ENCODE data around the gene DENND5A.
"Not testable (repeated sequence)": the region's sequence is repeated elsewhere in the genome, so short reads cannot be mapped to it uniquely, and the experiment has no call there.

The DENND5A gene

DNA sequence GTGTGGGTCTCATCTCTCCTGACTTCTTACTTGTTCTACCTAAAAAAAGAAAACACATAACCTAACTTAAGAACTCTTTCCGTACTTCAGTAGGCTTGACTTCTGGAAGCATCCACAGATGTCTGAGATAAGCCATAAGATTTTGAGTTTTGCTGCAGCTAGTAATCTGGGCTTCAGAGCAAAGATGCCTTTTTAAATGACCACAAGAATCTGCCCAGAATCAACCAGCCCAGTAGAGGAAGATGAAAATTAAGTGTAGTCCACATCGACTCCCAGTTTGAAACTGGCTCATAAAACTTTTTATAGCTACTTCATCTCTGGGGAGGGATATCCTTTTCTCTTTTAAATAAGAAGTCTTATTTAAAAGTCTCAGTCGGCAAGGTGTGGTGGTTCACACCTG is 10.7 kb downstream of the DENND5A start:
- no peaks in the 10 kb centered on the region for H3K9me3 Mint-ChIP-seq
- no peaks in the 10 kb centered on the region for H3K27me3 Mint-ChIP-seq (ENCODE audit: low read depth)
- TF ChIP-seq CTCF (IDR thresholded peaks at IDR 0.05; ENCODE audit: unreplicated experiment in 3 of 3): no peak
- H3K4me3 Mint-ChIP-seq: no peak overlapping the region
- H3K4me1 Mint-ChIP-seq: peaks cover 5% of the 10 kb centered on the region
- peaks cover 32% of the 10 kb centered on the region for H3K36me3 Mint-ChIP-seq (ENCODE audit: low read depth)
- H3K27ac Mint-ChIP-seq: peak overlapping the region in 1 of 3 experiments; percentile 3

DNA sequence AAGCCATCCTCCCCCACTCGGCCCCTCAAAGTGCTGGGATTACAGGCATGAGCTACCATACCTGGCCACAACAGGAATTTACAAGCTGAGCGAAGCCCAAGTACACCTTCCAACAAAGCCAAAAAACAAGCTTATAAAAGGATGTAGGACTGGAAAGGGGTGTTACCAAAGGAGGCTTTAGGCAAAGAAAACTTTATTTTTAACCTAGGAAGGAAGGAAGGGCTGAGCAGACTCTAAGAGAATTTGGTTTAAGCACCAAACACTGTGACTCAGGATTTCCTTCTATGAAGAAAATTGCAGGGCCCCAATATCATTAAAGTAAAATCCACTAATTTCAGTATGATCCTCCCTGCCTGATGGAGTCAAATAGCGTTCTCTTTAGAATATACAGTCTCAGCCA is 12.1 kb downstream of the DENND5A start:
- H3K27ac Mint-ChIP-seq: no peak overlapping the region
- H3K27me3 Mint-ChIP-seq (ENCODE audit: low read depth): no peaks in the 10 kb centered on the region
- no peak overlapping the region for H3K4me3 Mint-ChIP-seq
- no peaks in the 10 kb centered on the region for H3K9me3 Mint-ChIP-seq
- peaks cover 26% of the 10 kb centered on the region for H3K36me3 Mint-ChIP-seq (ENCODE audit: low read depth)
- TF ChIP-seq CTCF (IDR thresholded peaks at IDR 0.05; ENCODE audit: unreplicated experiment in 3 of 3): no peak
- peaks cover 5% of the 10 kb centered on the region for H3K4me1 Mint-ChIP-seq

DNA sequence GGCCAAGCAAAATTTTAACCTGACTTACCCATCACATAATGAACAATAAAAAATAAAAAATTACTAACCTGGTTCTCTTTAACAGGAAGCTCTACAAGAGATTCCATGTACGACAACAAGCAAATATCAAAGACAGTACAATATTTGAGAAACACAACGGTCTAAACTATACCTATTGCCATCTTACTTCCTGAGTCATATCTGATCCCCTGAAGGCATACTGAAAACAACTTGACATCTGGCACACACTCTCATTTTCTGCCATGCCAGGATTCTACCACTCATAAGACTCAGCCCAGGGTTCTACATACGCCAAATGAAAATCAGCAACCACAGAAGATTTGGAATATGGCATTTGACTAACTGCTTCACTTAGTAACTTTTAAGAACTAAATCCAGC is 13.8 kb downstream of the DENND5A start:
- Mint-ChIP-seq H3K4me1 (peaks cover 5% of the 10 kb centered on the region), H3K9me3 (no peaks in the 10 kb centered on the region), H3K4me3 (no peak overlapping the region), H3K36me3 (ENCODE audit: low read depth) (peaks cover 21% of the 10 kb centered on the region), H3K27me3 (ENCODE audit: low read depth) (no peaks in the 10 kb centered on the region), H3K27ac (peak overlapping the region; percentile 13 to 59 (median 49))
- no peak for TF ChIP-seq CTCF (IDR thresholded peaks at IDR 0.05; ENCODE audit: unreplicated experiment in 3 of 3)

- no peaks in the 10 kb centered on the region for H3K27me3 Mint-ChIP-seq (ENCODE audit: low read depth)
- TF ChIP-seq CTCF (IDR thresholded peaks at IDR 0.05; ENCODE audit: unreplicated experiment in 3 of 3): no peak
- H3K4me1 Mint-ChIP-seq: peaks cover 5% of the 10 kb centered on the region
- no peak overlapping the region for H3K4me3 Mint-ChIP-seq
- H3K36me3 Mint-ChIP-seq (ENCODE audit: low read depth): peaks cover 17% of the 10 kb centered on the region
- no peaks in the 10 kb centered on the region for H3K9me3 Mint-ChIP-seq
- peak overlapping the region in 2 of 3 experiments; percentile 43 to 79 for H3K27ac Mint-ChIP-seq
These were observed 15.0 kb downstream of the DENND5A start for GRCh38 chr11:9250139-9250582.

GRCh38 chr11:9249252-9249651 is 15.9 kb downstream of the DENND5A start:
- TF ChIP-seq CTCF (IDR thresholded peaks at IDR 0.05; ENCODE audit: unreplicated experiment in 3 of 3): no peak
- no peak overlapping the region for H3K27ac Mint-ChIP-seq
- no peaks in the 10 kb centered on the region for H3K9me3 Mint-ChIP-seq
- no peaks in the 10 kb centered on the region for H3K27me3 Mint-ChIP-seq (ENCODE audit: low read depth)
- no peak overlapping the region for H3K4me3 Mint-ChIP-seq
- peaks cover 10% of the 10 kb centered on the region for H3K36me3 Mint-ChIP-seq (ENCODE audit: low read depth)
- H3K4me1 Mint-ChIP-seq: peaks cover 5% of the 10 kb centered on the region

GRCh38 chr11:9247863-9248262 is 17.3 kb downstream of the DENND5A start:
- H3K4me3 Mint-ChIP-seq: no peak overlapping the region
- H3K27me3 Mint-ChIP-seq (ENCODE audit: low read depth): no peaks in the 10 kb centered on the region
- no peak overlapping the region for H3K27ac Mint-ChIP-seq
- no peak for TF ChIP-seq CTCF (IDR thresholded peaks at IDR 0.05; ENCODE audit: unreplicated experiment in 3 of 3)
- peaks cover 5% of the 10 kb centered on the region for H3K4me1 Mint-ChIP-seq
- H3K36me3 Mint-ChIP-seq (ENCODE audit: low read depth): peaks cover 14% of the 10 kb centered on the region
- no peaks in the 10 kb centered on the region for H3K9me3 Mint-ChIP-seq

DNA sequence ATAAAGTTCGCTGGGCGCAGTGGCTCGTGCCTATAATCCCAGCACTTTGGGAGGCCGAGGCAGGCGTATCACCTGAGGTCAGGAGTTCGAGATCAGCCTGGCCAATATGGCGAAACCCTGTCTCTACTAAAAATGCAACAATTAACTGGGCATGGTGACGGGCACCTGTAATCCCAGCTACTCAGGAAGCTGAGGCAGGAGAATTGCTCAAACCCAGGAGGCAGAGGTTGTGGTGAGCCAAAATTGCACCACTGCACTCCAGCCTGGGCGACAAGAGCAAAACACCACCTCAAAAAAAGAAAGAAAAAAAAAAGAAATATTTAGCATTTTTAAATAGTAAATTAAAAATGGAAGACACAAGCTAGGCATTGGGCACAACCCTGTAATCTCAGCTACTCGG is 28.9 kb downstream of the DENND5A start:
- H3K27ac Mint-ChIP-seq; H3K9me3 Mint-ChIP-seq; H3K4me3 Mint-ChIP-seq; H3K27me3 Mint-ChIP-seq (ENCODE audit: low read depth): not testable (repeated sequence)
- Mint-ChIP-seq H3K4me1 (peaks cover 14% of the 10 kb centered on the region), H3K36me3 (ENCODE audit: low read depth) (peaks cover 35% of the 10 kb centered on the region)
